Hematopoietic multipotent progenitor cell treated with erythropoietin and hydrocortisone succinate and interleukin-3 and kit ligand, for 15 days (in vitro differentiated cells): ENCODE results near the gene SPATA45.

Source experiments
- DNase-seq: peaks from one replicate; pipeline ENCODE4 v3.0.0-alpha.2; 2015; ENCODE audit warnings: low spot score

Gene SPATA45

GRCh38 chr1:212828395-212828794 lies 19.1 kb downstream of the SPATA45 start:
- DNase-seq: no peak

DNA sequence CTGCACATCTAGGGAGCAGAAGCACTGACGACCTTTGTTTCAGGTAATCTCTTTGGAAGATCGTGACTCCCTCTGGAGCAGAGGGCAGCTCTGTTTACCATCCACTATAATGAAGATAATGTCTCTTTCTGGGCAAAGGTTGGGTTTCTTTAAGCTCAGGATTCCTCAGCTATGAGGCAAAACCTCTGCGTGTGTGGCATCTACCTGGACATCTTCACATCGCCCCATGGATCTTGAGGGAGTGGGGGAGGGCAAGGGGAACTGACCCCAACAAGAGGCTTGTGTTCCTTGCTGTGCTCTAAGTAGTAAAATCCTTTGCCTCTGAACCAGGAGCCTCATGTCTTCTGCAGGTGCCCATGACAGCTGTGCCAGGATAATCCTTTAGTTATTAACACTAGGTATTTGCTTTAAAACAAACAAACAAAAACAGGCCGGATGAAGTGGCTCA lies 19.6 kb downstream of the SPATA45 start:
- no peak for DNase-seq

GRCh38 chr1:212827171-212827776 lies 20.2 kb downstream of the SPATA45 start:
- no peak for DNase-seq

DNA sequence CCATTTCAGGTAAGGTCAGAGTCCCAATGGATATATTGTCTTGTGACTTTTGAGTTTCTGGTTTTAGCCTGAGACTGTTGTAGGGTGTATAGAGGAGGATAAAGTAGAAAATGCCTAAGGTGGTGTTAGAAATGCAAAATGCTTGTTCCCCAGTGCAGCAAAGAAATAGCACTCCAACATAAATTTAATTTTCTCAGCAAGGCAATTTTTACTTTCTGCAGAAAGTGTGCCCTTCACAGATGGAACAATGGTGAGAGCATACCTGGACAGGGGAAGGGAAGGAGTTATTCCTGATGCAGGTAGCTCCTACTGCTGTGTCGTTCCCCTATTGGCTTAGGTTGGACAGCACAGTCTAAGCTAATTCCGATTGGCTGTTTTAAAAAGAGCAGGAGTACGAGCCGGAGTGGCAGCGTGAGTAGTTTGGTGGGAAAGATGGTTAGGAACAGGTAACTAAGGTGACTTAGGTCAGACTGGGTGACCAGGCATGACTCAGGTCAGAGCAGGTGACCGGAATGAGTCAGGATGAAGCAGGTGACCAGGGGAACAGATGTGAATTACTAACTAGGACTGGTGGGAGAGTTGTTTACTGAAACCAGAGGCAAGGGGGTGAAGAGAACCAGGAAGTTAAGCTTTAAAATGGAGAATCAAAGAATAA lies 21.5 kb downstream of the SPATA45 start:
- no peak for DNase-seq

GRCh38 chr1:212824201-212824600 lies 23.2 kb downstream of the SPATA45 start:
- DNase-seq: no peak

- no peak for DNase-seq
These were observed 24.5 kb downstream of the SPATA45 start for GRCh38 chr1:212822956-212823355.

DNA sequence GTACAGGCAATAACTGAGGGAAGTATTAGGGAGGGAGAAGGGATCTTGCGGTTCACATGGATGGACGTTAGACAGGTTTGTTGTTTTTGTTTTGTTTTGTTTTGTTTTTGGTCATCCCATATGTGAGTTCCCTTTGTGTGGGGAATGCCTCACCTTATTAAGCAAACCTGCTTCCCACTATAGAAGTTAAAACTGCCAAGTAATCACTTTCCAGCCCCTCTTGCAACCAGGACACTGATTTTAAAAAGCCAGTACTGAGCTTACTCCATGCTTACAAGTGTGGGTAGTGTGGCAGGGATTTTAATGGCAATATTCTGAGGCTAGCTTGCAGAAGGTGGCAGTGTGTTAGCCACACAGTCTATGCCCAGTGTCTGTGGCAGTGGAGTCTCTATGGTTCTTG lies 26.5 kb downstream of the SPATA45 start:
- DNase-seq: no peak

DNA sequence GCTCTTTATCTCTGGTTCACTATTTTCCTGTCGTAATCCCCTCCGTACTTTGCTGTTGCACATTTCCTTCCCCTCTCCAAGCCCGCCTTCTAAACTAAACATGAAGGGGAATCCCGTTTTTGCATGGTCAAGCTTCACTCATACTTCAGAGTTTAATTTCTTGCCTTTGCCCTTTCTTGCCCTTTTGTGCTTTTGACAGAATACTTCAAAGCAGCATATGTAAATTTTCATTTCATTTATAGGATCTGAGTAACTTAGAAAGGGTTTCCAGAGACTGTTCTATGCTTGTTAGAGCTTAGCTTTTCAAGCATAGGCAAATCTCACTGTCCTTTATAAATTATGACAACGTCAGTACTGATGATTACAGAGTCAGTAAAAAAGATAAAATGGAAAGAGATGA lies 27.7 kb downstream of the SPATA45 start:
- DNase-seq: no peak

- DNase-seq: no peak
These were observed 30.7 kb downstream of the SPATA45 start for GRCh38 chr1:212816567-212817278.

GRCh38 chr1:212814537-212815334 lies 32.7 kb downstream of the SPATA45 start:
- DNase-seq: peak; percentile 26

DNA sequence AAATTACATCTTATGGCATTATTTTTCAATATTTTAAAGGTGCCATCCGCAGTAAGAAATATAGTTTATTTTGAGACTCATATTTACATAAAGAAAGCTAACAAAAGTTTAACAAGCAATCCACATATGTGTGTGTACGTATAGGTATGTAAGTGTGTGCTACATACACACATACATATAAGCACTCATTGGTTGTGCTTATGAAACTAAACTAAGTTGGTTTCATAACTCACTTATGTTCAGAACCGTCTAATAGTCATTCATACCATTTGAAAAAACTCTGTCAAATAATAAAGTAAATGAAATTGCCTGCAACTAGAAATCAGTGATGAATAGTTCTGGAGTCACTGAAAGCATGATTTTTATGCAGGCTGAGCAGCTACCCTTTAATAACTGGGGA lies 41.7 kb downstream of the SPATA45 start:
- no peak for DNase-seq

DNA sequence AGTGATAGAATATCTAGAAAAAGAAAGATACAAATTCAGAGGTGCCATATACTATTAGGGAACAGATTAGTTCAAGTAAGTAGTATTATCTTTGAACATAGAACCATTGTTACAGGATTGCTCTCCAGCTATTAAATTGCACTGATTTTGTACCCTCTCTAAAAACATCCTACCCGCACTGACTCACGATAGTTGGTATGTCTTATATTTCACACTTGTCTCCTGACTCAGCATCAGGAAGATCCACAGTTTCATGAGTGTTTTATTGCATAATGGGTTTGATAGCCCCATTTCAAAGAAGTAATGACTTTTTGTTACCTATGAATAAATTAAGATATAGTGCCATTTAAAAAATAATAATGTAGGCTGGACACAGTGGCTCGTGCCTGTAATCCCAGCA lies 49.8 kb downstream of the SPATA45 start:
- no peak for DNase-seq

DNA sequence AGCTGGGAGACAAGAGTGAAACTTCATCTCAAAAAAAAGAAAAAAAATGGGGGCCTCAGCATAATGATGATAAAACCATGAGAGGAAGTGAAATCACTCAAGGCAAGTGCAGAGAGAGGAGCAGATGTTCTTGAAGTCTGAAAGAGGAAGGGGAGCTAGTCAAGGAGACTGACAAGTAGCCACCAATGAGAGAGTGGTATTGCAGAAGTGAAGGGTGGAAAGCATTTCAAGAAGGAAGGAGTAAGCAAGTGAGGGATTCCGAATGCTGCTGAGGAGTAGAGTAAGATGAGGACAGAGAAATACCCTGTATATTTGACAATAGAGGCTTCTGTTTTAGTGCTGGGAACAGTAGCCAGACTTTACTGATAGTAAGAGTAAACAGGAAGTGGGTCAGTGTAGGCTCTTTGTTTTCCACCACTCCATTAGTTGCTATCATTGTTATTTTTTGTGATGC lies 52.9 kb downstream of the SPATA45 start:
- DNase-seq: no peak

- no peak for DNase-seq
These were observed 55.0 kb downstream of the SPATA45 start for GRCh38 chr1:212792396-212792908.

DNA sequence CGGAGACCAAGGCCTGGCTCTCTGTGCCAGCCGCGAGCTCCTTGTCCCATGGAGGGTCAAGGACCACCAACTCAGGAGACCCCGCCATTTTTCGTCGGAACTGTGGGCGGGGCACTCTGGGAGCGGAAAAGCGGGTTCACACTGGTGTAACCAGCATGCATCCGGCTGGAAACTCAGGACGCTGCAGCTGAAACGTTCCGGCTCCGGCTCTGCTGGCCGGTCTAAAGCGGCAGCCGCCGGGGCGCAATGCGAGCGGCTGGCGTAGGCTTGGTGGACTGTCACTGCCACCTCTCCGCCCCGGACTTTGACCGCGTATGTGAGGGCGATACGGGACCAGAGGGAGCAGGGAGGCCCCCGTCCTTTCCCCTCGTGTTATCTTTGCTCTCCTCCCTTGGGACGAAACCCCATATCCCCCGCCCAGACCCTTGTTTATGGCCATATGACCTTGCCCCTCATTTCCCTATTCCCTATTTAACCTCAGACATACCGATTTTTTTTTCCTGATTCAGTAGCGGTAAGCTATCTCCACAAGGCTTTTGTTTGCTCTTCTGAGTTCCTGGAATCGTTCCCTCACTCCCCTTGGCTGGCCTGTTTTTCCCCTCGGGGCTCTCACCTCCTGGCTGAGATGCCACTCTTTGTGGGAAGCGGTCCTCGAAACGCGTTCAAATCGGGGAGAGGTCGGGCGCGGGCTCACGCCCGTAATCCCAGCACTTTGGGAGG lies 55.6 kb downstream of the SPATA45 start, which contains the start of the genes NSL1 and TATDN3:
Gene NSL1 (minus strand): TSS at position 102 of the 720 bp plus-strand sequence. CDS start 14 bp downstream, at position 88.
Gene TATDN3 (plus strand): TSS at position 219 of the 720 bp plus-strand sequence. CDS start 28 bp downstream, at position 247.
- peak; percentile 93 for DNase-seq

GRCh38 chr1:212791261-212791675 lies 56.2 kb downstream of the SPATA45 start:
- DNase-seq: no peak

DNA sequence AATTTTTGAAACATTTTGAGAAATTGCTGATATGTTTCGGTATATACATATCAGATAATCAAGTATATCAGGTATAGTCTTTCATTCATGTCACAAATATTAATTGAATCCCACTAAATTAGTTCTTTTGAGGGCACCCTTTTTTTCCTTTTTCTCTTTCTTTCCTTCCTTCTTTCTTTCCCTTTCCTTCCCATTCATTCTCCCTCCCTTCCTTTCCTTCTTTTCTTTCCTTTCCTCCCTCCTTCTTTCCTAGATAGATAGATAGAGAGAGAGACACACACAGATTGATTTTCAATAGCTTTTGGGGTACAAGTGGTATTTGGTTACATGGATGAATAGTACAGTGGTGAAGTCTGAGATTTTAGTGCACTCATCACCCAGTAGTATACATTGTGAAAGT lies 61.6 kb downstream of the SPATA45 start:
- no peak for DNase-seq

DNA sequence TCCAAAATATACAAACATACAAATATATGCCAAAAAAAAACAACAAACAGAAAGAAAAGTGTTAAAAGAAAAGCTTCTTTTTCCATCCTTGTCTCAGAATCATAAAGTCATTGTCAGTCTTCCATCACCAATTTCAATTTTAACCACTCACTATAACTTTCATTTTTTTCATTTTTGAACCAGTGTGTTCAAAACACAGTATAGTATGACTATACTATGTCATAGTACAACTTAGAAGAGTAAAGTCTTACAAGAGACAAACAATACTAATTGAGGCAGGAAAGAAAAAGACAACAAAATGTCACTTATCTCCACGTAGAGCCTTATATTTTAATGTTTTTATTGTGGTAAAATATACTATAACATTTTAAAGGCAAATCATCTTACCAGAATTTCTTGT lies 63.5 kb downstream of the SPATA45 start:
- no peak for DNase-seq

GRCh38 chr1:212782422-212783154 lies 64.9 kb downstream of the SPATA45 start:
- DNase-seq: peak; percentile 31

DNA sequence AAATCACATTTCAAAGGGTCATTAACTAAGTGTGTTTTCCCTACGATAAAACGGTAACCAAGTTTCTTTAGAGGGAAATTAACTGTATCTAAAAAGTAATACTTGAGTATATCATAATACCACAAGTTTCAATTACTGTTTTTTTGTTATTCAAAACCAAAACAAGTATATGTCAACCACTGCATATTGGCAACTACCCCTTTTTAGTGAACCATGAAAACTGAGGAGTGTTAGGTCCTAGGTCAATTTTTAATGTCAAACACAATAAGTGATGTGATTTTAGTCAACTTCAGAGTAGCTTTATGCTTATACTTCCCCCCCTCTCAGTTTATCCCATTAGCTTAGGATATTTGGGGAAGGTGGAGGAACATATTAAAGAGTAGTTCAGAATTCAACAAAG lies 66.2 kb downstream of the SPATA45 start:
- no peak for DNase-seq
